Measurements from ENCODE around the gene GET3.

- TF ChIP-seq, protein P1, sequence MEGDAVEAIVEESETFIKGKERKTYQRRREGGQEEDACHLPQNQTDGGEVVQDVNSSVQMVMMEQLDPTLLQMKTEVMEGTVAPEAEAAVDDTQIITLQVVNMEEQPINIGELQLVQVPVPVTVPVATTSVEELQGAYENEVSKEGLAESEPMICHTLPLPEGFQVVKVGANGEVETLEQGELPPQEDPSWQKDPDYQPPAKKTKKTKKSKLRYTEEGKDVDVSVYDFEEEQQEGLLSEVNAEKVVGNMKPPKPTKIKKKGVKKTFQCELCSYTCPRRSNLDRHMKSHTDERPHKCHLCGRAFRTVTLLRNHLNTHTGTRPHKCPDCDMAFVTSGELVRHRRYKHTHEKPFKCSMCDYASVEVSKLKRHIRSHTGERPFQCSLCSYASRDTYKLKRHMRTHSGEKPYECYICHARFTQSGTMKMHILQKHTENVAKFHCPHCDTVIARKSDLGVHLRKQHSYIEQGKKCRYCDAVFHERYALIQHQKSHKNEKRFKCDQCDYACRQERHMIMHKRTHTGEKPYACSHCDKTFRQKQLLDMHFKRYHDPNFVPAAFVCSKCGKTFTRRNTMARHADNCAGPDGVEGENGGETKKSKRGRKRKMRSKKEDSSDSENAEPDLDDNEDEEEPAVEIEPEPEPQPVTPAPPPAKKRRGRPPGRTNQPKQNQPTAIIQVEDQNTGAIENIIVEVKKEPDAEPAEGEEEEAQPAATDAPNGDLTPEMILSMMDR (IDR thresholded peaks at IDR 0.05; ENCODE audit: low read length) = no peak
- TF ChIP-seq EZH2phosphoT487 (IDR thresholded peaks at IDR 0.05; ENCODE audit: low read length) = no peak
Observed at GRCh38 chr19:12695997-12696365, 41.3 kb upstream of the GET3 start.

All from MM.1S (cell line).